8988T (cell line): Measurements from ENCODE around the gene SCOC.

Source experiments
- DNase-seq: peaks from one replicate; pipeline ENCODE4 v3.0.0; 2011

SCOC gene

DNA sequence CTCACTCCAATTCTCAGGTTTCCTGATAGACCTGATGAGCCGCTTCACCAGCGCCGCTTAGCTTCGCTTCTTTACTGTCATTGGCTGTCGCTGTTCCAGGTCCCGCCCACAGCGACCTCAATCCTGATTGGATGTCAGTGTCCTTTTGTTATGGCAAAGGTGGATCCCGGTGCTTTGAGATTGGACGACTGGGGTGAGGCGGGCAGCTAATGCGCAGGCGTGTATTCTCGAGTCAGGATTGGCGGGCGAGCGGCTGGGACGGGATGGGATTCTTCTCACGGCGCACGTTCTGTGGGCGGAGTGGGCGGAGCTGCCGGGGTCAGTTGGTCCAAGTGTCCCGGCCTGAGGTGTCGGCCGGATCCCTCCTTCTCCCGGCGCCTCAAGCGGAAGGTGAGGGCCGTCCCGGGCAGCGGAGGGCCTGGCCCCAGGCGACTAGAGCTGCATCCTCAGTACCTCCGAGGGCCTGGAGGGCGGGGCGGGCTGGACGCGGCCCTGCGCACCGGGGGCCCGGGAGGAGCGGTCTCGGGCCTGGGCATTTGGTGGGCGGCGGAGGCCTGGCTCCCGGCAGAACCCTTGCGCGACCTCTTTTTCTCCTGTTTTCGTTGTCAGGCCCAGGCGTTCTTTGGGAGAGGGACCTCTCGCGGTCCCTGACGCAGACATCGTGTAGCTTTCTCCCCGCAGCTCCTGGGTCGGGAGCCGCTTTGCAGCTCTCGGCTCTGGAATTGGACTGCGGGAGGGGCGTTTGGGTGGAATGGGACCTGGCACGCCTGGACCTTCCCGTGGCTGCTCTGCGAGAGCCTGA, at the start of gene SCOC:
Gene SCOC (plus strand): TSS at position 319 of the 802 bp plus-strand sequence. CDS start 5,525 bp downstream, outside the sequence.
- DNase-seq: peak; percentile 39

DNA sequence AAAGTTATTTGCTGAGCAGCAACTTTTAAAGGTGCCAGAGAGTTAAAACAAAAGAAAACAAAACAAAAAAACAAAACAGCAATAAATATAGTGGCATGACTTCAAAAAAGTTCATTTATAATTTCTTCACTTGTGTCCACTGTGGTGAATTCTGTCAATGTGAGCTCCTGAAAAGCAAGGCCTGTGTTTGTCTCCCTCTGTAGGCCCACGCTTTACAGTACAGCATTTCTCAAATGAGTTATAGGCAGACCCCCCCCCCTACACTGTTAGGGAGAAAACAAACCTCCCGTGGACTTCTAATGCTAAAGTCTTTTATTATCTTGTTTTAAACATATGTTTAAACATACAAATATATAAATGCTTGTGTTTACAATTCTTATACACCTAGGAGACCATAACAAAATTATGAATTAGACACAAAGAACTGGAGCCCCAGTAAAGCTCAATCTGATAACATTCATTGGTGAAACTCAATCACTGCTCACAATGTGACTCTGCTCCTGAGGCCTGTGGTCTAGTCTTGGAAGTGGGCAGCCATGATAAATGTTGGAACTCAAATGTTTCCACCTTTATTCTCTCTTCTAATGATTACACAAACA, 47.0 kb upstream of the SCOC start:
- peak; percentile 18 for DNase-seq

DNA sequence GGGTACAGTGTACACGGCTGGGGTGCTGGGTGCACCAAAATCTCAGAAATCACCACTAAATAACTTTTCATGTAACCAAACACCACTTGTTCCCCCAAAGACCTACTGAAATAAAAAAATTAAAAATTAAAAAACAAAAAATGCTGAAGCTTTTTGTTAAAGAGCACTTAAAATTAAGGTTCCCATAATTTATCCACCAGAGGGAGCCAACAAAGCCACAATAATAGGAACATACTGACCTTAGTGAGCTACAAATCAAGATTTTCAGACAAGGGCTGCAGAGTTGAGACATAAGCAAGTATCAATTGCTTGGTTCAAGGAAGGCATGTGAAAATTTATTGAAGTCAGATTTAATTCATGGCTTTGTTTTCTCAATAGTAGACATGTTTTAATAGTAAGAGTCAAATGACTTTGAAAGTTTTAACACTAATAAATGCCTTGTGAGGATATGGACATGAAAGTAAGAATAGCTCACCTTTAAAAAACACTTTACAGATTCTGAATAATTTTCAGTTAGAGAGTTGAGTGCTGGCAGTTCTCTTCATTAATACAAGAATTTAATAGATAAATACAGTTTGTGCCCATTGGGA, 43.0 kb upstream of the SCOC start:
- DNase-seq: no peak

DNA sequence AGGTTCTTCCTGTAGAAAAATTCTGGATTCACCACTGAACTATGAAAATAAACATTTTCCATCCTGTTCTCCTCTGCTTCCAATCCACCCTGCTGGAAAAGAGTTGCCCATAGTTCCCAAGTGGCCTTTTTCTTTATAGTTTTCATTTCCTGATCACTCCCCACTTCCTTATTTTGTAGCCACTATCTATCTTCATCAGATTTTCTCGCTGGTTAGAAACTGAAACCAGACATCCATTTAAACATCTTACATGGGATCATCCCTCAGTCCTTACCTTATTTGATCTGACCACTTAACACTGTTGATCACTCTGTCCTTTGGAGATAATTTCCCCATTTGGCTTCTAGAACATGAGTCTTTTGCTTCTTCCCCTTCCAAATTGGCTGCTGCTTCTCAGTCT, 42.2 kb upstream of the SCOC start:
- DNase-seq: no peak

DNA sequence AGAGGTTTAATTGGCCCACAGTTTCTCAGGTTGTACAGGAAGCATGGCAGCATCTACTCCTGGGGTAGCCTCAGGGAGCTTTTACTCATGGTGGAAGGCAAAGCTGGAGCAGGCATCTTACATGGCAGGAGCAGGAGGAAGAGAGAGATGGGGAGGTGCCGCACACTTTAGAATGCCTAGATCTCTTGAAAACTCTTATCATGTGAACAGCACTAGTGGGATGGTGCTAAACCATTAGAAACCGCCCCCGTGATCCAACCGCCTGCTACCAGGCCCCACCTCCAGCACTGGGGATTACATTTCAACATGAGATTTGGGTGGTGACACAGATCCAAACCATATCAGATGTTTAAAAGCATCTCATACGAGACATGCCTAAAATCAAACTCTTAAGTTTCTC, 41.6 kb upstream of the SCOC start:
- DNase-seq: no peak

DNA sequence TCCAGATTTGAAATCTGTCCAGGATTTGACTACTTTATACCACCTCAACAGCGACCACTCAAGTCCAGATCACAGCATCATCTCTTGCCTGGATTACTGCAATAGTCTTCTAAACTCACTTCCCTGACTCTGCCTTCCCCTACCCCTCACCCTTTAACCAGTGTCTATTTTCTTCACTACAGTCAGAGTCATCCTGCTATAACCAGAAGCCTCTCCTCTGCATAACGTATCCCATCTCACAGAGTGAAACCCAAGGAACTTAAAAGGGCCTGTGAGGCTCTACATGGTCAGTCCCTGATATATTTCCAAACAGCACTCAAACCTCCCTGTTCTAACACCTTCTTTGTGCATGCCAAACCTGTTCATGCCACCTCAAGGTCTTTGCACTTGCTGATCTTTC, 40.7 kb upstream of the SCOC start:
- no peak for DNase-seq

DNA sequence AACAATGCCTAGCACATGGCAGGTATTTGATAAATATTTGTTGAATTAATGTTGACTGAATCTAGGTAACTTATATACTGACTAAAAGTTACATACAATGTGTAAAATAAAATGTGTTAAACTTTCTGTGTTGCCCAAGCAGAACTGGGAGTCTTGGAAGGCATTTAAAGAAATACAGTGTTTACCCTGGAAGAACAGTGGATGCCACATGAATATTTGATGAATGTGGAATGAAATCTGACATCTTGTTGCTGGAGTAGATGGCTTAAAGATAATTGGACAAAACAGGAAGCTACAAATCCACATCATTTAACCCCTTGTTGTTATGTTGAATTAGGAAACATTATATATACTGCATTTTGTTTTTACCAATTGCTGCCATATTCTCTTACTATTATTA, 39.9 kb upstream of the SCOC start:
- no peak for DNase-seq

DNA sequence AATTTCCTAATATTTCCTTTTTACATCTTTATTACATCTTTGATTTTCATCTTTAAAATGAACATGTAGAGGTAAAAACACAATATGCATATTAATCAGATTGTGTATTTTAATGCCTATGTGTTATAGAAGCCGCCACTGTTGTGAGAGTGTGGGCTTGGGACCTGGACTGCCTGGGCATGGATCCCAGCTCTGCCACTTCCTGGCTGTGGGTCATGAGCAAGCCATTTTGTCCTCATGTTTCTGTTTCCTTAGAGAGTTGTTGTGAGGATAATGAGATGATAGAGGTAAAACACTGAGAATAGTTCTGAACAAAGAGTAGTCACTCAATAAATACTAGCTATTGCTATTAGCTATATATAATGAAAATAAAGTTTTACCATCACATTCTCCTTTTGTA, 38.4 kb upstream of the SCOC start:
- DNase-seq: no peak

DNA sequence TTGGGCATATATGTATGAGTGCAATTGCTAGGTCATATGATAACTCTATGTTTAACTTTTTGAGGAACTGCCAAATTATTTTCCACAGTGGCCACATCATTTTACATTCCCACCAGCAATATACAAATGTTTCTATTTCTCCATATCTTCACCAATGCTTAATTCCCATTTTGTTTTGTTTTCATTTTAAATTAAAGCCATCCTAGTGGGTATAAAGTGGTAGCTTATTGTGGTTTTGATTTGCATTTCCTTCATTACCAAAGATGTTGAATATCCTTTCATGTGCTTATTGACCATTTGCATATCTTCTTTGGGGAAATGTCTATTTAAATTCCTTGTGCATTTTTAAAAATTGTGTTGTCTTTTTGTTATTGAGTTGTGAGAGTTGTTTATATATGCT, 36.7 kb upstream of the SCOC start:
- DNase-seq: no peak

DNA sequence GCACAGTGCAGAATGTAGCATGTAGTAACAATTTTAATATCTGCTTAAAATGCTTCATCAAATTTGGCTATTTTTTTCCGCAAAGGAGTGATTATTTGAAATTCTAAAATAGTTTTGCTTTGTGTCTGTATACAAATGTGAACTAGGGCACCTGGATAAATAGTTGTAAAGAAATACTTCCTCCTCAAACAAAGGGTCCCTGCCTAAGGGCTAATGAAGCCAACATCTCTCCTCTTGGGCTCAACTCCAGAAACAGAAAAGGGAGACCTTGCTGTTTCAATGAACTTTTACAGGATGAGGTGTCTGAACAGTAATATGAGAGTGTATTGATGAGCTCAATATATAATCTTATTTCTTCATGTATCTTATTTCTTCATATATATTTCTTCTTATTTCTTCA, 30.8 kb upstream of the SCOC start:
- no peak for DNase-seq

DNA sequence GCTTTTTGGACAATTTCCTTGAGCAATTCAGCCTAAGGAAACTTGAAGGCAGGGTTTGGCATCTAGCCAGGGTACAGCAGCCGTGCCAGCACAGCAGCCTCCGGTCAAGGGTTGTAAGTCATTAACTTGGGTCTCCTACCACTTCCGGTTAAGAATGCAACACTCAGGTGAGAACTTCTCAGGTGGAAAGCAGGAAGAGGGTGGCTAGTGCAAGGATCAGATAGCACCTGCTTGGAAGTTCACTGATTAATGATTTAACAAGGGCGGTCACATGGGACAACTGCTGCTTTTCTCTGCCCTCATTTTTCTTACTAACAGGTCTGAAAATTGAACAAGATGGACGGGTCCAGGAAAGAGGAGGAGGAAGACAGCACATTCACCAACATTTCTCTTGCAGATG, 30.1 kb upstream of the SCOC start:
- DNase-seq: no peak

DNA sequence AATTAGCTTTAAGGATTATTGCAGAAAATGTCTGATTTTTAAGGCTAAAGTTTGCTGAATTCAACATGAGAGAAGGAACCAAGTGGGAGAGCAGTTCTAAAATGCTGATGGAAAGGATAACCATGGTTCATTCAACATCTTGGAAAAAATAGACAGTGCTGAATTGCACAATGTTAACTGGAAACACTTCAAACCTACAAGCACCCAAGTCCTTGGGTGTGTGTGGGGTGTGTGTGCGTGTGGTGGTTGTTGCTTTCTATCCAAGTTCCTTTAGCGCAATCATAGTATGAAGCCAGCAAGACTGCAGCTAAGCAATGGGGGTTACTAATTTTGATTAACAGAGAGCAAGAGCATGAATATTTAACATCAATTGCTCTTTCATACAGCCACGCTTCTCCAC, 29.3 kb upstream of the SCOC start:
- DNase-seq: no peak

DNA sequence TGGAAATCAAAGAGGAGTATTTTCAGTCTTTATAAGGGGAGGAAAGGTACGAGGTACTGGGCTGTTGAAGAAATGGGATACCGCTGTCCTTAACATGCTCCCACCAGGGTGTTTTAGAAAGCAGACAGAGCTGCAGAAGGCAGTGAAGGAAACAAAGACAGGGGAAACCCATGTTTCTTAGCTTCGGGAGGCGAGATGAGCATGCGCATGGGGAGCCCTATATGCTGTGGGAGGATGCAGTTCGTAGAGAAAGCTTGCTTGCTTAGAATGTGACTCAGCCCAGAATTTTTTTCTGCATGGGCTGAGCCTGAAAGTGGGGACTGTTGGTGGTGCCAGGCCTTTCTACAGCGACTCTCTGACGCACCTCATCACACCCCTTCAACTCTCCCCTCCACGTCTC, 28.8 kb upstream of the SCOC start:
- DNase-seq: no peak

DNA sequence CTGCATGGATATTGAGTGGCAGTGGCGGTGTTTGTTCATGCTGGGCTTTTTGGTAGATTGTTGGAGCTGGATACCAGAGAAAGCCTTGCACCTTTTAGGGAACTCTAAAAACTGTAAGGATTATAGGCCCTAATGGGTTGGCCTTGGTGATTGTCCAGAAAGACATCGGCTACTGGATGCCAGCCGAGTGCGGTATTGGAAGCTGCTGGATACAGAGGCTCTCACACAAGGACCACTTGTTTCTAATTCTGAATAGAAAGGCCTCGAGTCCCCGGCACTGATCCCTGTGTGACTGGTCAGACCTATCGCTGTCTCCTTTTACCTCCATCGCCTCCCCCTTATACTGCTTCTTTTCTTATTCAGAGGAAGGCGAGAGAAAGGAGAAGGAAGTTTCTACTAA, 27.3 kb upstream of the SCOC start:
- no peak for DNase-seq

DNA sequence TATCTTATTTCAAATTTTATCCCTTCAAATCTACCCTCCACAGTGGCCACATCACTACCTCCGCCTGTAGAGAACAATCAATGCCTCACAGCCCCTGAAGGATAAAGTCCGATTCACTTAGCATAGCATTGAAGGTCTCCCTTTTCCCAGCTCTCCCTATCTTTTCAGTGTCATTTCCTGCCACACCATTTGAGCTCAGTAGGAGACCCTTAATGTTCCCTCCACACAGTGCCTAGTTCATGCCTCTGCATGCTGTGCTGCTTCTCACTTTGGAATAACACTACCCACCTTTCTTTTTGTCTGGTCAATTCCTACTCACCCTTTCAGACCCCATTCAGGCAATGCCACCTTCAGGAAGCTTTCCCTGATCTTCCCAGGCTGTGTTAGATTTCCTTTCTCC, 23.6 kb upstream of the SCOC start:
- DNase-seq: no peak

DNA sequence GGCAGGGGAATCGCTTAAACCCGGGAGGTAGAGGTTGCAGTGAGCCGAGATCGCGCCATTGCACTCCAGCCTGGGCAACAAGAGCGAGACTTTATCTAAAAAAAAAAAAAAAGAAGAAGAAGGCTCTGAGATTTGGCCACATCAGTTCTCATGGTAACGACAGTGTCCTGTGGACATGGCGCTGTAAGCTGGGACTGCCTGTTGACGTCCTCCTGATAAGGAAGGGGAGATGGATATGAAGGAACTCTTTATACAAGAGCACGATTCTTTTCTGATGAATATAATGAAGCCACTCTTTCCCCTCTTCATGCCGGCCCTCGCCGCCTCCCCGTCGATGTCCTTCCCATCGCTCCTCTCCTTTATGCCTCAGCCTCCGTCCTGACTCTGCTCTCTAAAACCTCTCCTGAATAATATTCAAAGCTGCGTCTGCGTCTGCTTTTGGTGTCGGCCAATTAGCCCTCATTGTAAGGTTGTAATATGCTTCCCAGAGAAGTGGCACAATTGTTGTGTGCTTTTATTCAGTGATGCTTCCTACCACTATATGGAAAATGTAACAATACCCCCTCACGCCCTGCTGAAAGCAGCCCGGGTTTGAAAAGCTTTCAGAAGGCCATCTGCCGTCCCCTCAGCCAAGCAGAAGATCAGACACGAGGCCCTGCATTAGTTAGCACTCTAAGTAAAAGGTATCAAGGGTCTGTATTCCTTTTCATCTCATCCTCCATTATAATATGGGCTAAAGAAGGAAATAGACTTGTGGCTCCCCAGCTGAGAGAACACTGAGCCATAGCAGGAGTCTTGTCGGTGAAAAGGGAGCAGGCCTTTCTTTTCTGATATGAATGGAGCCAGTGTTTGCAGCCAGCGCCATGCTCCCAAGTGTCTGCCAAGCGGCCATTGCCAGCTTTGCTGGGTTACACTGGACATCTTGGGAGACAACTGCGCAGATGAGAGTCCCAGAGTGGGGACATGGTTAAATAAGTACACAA, 22.1 kb upstream of the SCOC start:
- DNase-seq: no peak

DNA sequence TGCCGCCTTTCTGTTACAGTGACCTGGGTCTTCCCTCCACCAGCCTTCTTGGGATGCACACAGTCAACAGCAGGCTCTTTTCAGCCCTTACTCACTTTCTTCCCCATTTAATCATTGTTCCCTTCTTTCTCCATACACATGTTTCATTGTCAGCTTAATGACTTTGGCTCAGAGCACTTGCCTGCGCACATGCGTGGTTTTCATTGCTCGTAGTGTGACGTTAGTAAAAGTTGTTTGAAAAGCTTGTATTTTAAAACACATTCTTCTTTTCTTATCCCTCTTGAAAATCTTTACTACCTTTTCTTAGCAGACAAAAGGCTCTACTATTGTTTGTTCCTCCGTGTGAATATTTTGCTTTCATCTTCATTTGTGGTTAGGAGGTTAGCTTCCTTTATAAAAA, 19.7 kb upstream of the SCOC start:
- DNase-seq: no peak

DNA sequence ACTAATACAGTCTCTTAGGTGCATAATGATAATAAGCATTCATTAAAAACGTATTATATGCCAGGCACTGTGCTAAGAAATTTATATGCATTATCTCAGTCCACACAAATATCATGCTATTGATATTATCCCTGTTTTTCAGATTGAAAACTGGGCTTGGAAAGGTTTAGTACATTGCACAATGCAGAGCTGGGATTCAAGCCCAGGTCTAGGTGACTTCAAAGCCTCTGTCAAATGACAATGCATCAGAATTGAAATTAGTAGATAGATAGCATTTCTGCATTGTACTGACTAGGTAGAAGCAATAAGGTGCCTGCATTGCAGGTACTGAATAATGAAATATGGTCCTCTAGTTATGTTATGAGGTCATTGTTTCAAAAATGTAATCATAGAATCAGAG, 18.2 kb upstream of the SCOC start:
- no peak for DNase-seq

DNA sequence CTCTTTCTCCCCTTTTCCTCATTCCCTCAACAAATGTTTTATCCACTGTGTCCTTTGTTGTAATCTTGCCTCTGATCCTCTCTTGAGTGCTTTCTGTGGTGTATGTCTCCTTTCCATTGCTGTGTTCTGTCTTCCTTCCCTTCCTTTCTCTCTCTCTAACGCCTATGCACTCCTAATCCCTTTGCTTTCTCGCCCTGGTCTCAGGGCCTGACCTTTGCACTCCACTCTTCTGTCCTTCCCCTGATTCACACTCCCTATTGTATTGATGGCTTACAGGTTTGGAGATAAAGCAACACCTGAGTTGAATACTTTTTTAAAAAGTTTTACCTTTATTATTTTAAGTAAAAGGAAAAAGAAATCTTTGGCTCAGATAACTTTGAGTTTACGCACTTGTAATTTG, 15.6 kb upstream of the SCOC start:
- no peak for DNase-seq

DNA sequence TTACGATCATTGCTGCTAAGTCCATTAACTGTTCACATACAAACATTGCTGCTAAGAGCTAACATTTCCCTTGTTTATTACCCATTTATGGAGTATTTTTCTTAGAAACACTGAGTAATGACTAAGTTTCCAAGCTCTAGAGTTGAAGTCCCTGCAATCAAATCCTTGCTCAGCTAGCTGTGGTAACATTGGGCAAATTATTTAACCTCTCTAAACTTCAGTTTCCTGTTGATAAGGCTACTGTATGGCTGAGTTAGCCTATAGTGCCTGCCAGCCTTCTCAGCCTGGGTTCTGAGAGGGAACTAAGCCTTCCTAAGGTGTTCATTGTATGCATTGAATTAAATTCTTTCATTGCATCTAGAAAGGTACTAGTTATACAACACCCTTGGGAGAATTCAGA, 15.2 kb upstream of the SCOC start:
- DNase-seq: no peak

DNA sequence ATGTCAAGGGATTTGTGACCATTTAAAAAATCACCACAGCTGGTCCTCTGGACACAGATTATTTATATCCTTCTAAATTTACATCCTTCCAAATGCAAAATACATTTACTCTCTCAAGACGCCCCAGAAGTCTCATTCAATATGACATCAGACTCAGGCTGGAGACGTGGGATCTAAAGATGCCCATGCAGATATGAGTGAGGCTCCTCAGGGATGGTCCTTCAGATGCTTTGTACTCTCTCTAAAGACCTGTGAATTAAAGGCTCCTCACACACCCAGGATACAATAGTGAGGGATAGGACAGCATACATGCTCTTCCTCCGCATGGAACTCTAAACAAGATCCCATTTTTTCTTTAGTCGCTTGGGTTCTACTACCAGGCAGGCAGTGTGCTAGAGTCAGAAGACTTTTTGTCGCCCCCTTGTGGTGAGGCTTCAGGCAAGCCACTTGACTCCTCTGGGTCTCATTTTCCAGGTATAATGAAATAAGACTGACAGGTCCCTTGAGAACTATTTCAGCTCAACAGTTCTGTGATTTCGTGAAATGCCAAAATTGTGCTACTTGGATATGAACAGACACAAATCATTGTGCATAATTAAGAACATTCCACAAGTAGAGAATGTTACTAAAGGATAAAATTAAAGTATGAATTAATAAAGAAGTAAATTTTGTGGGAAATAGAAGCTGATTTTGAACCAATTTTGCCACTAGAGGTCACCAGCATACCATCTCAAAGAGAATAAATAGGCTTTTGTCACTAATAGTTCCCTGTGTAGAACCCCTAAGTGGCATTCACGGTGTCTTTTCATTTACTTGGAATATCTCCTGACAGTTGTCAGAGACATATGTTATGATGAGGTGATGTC, 13.7 kb upstream of the SCOC start:
- DNase-seq: peak; percentile 11

DNA sequence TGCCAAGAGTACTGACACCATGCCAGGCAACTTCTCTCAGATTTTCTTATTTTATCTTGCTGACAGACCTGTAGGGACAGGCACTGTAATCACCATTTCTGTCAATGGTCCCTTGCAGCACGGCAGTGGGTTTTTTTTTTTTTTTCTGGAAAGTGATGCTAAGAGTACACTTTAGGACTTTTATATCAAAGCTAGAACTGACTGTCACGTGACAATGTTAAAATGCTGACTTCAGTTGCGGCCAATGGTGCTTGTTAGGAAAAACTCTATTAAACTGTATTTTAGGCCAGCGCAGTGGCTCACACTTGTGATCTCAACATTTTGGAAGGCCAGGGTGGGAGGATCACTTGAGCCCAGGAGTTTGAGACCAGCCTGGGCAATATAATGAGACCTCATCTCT, 12.3 kb upstream of the SCOC start:
- no peak for DNase-seq
